HG02610 (cell line): ENCODE data around the gene CRLF1.

Experiments
- ATAC-seq: cut with Tn5 transposase; IDR thresholded peaks from one replicate; pipeline ENCODE4 v1.9.1; 2021; ENCODE audit warnings: mild to moderate bottlenecking, moderate library complexity; ENCODE audit not compliant: unreplicated experiment

The CRLF1 gene

DNA sequence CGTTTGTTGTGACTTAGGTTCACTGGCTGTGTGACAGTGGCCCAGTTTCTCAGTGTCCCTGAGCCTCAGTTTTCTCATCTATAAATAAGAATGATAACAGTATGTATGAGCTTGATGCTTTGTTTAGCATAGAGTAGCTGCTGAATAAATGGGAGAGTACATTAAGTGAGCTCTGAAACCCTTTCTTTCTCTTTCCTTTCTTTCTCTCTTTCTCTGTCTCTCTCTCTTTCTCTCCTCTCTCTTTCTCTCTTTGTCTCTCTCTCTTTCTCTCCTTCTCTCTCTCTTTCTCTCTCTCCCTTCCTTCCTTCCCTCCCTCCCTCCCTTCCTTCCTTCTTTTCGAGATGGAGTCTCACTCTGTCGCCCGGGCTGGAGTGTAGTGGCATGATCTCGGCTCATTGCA is 46.9 kb downstream of the CRLF1 start:
- ATAC-seq = no peak

DNA sequence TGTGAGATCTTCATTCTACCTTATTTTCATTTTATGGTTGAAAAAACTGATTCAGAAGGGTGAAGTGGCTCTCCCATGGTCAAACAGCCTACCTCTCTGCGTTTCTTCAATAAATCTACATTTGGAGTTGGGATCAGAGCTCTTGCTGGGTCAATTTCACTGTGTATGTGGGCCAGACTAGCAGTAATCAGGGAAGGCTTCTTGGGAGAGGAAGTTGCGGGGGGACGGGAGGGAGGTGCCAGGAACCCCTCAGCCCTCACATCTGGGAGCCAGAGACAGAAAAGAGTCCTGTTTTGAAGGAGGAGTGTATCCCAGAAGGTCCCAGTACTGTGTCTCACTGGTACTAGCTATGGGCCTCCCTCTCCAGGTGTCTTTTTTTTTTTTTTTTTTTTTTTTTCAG is 48.0 kb downstream of the CRLF1 start:
- no peak for ATAC-seq

DNA sequence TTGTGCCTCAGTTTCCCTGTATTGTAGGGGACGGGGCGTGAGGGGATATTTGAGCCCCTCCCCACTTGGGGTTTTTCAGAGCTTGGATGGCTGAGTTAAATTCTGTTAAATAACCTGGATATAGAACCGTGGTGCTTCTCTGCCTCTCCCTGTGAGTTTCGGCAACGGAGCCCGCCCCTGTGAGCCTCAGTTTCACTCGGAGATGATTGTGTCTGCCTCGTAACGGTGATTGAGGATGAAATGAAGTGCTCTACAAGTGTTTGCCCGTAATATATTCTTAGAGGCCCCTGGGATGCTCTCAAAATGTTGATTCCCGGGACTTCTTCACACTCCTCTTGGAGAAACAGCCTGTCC is 48.4 kb downstream of the CRLF1 start:
- ATAC-seq = no peak

DNA sequence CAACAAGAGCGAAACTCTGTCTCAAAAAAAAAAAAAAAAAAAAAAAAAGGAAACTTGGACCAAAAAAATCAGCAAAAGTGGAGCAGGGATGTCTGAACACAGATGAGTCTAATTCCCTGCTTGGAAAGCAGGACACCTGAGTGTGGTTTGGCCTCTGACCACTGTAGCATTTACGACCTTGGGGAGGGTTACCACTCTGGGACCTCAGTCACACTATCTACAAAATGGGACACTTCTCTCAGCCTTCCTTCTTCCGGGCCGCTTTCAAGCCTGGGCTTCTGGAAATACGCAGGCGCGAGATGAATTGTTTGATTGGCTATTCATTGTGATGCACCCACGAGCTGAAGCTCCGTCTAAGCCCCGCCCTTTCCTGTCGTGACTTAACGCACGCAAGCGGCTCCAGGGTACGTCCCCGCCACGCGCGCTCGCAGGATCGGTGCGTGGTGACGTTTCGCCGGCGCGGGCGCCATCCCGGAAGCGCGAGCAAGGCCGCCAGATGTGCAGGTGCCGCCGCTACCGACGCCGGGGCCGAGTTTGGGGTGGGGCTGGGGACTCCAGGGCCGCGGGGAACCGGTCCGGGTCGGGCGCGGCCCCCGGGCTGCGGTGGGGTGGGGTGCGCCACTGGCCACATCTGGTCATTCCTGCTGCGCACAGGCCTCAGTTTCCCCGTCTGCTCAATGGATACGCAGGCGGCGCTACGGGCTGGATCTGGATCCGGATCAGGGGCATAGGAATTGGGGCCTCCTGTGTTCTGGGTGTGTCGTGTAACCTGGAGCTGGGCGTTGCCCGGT is 49.0 kb downstream of the CRLF1 start, which contains the start of gene KXD1:
Gene KXD1 (plus strand): TSS at position 460 of the 791 bp plus-strand sequence. CDS start 4,187 bp downstream, outside the sequence.
- ATAC-seq = peak; percentile 86

DNA sequence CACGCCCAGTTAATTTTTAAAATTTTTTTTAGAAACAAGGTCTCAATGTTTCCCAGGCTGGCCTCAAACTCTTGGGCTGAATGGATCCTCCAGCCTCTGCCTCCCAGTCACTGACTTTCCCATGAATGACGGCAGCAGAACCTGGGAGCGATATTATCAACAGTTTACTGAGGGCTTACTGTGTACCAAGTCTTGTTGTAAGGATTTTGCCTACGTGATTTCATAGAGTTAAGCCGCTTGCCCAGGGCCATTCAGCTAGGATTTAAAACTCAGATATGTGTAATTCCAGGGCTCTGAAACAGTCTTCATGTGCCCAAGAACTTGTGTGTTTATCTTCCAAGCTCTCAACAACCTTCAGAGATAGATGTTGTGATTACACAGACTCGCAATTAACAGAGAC is 55.0 kb downstream of the CRLF1 start:
- no peak for ATAC-seq

DNA sequence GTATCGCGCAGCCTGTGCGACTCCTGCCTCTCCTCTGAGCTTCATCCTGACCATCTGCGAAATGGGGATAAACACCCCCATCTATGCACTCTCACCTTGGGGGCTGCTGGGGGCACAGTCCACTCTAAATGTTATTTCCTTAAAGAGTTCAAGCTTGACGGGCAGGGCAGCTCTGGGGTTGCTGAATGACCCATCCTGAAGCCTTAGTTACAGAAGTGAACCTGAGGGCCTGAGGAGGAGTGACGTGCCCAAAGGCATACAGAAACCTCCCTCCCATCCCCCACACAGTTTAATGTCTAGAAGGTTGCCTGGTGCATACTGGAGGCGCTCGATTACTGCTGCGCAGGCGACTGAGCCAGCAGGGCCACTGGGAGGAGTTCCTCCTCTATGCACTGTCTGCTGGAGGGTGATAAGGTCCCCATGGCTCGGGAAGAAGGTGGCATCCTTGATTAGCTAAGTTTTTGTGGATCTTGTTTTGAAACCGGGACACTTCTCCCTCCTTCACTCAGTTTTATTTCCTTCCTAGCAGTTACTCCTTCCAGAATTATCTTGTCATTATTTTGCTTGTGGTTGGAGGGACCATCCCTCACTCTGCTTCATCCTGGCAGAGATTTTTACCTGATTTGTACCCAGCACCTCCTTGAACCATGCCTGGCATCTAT is 62.7 kb downstream of the CRLF1 start:
- ATAC-seq = peak; percentile 49
